ENCODE data around the gene MYMK. TPM values are rescaled to one million over a fixed set of nuclear protein-coding genes. Genes with fewer than 3 reads are reported as not detected.

MYMK gene
- total RNA-seq, 3 donors from 2014 or later (not counting 1 experiment from before 2014, with no cell fraction given): not detected

GRCh38 chr9:133472277-133472645, 52.5 kb downstream of the MYMK start:
- Histone ChIP-seq H3K36me3 (ENCODE audit: control insufficient read depth, insufficient read depth, low read length) (no peaks in the 10 kb centered on the region), H3K9me3 (ENCODE audit: control insufficient read depth, insufficient read depth, low read length) (no peaks in the 10 kb centered on the region), H3K27ac (ENCODE audit: low read length) (no peak overlapping the region), H3K4me3 (ENCODE audit: low read length) (no peak overlapping the region), H3K27me3 (ENCODE audit: control insufficient read depth, insufficient read depth, low read length) (no peaks in the 10 kb centered on the region), H3K4me1 (ENCODE audit: control insufficient read depth, insufficient read depth, low read length) (peaks cover 35% of the 10 kb centered on the region)
- H3K27me3 Mint-ChIP-seq (ENCODE audit: low read depth in 2 of 2): no peaks in the 10 kb centered on the region
- H3K27ac Mint-ChIP-seq: no peak overlapping the region
- no peaks in the 10 kb centered on the region for H3K9me3 Mint-ChIP-seq
- H3K4me3 Mint-ChIP-seq: no peak overlapping the region
- H3K36me3 Mint-ChIP-seq: no peaks in the 10 kb centered on the region
- DNase-seq (no peak), ATAC-seq (no peak)
- WGBS (ENCODE audit: insufficient coverage): 89% methylated on average over 11 of the region's 11 CpGs
- H3K4me1 Mint-ChIP-seq: no peaks in the 10 kb centered on the region
- intact Hi-C loops (cut with micrococcal nuclease): no loop called here
- TF ChIP-seq CTCF (IDR thresholded peaks at IDR 0.05): no peak

DNA sequence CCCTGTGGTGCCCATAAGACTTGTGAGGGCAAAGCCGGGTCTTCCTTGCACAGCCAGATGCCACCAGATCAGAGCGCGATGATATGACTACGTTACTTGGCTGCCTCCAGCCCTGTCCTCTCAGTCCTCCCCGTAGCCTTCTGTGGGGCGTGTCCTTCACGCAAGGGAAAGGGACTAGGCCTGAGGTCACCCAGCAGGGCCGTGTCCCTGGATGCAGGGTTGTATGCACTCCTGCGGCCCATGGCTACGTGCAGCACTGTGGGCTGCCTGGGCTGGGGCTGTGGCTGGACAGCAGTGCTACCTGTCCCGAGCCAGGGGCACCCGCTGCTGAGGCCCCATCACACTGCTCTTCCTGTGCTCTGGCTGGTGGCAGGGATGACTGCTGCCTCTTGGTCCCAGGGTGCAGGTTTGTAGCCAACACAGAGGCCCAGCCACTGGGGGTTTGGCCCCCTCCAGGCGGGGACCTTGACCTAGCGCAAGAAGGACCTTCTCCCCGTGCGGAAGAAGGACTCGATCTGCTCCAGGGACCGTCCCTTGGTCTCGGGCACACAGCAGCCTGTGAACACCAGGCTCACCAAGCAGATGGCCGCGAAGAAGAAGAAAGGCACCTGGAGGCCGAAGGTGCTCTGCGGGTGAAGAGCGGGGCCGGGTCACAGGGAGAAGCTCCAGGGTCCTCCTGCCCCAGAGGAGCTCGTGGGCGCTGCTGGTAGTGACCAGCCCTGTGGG, 53.0 kb downstream of the MYMK start:
- no peak overlapping the region for H3K27ac ChIP-seq (ENCODE audit: low read length)
- ATAC-seq: no peak
- H3K36me3 ChIP-seq (ENCODE audit: control insufficient read depth, insufficient read depth, low read length): no peaks in the 10 kb centered on the region
- H3K27ac Mint-ChIP-seq: no peak overlapping the region
- no peak for DNase-seq
- no peak for TF ChIP-seq CTCF (IDR thresholded peaks at IDR 0.05)
- no peaks in the 10 kb centered on the region for H3K27me3 Mint-ChIP-seq (ENCODE audit: low read depth in 2 of 2)
- H3K4me1 ChIP-seq (ENCODE audit: control insufficient read depth, insufficient read depth, low read length): peaks cover 29% of the 10 kb centered on the region
- no peaks in the 10 kb centered on the region for H3K27me3 ChIP-seq (ENCODE audit: control insufficient read depth, insufficient read depth, low read length)
- H3K36me3 Mint-ChIP-seq: no peaks in the 10 kb centered on the region
- no peak overlapping the region for H3K4me3 Mint-ChIP-seq
- WGBS (ENCODE audit: insufficient coverage): 95% methylated on average over 27 of the region's 27 CpGs
- H3K9me3 Mint-ChIP-seq: no peaks in the 10 kb centered on the region
- intact Hi-C loops (cut with micrococcal nuclease): no loop called here
- H3K4me3 ChIP-seq (ENCODE audit: low read length): no peak overlapping the region
- H3K9me3 ChIP-seq (ENCODE audit: control insufficient read depth, insufficient read depth, low read length): no peaks in the 10 kb centered on the region
- no peaks in the 10 kb centered on the region for H3K4me1 Mint-ChIP-seq

DNA sequence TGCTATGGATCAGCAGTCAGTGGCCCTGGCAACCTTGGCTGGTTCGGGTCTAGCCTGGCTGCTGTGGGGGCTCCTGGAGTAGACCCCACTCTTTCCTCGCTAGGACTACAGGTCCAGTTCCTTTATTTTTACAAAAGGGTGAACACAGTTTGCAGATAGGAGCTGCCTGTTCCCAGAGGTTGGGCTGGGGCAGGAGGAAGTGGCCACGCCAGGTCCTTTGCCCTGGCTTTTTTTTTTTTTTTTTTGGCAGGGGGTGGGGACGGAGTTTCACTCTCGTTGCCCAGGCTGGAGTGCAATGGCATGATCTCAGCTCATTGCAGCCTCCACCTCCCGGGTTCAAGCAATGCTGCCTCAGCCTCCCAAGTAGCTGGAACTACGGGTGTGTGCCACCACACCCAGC, 53.8 kb downstream of the MYMK start:
- H3K4me3 ChIP-seq (ENCODE audit: low read length): no peak overlapping the region
- Mint-ChIP-seq H3K27ac (no peak overlapping the region), H3K4me1 (no peaks in the 10 kb centered on the region), H3K9me3 (no peaks in the 10 kb centered on the region), H3K4me3 (no peak overlapping the region), H3K27me3 (ENCODE audit: low read depth in 2 of 2) (no peaks in the 10 kb centered on the region), H3K36me3 (no peaks in the 10 kb centered on the region)
- WGBS (ENCODE audit: insufficient coverage): 90% methylated on average over 7 of the region's 7 CpGs
- H3K36me3 ChIP-seq (ENCODE audit: control insufficient read depth, insufficient read depth, low read length): no peaks in the 10 kb centered on the region
- ATAC-seq (no peak), DNase-seq (no peak)
- TF ChIP-seq CTCF (IDR thresholded peaks at IDR 0.05): no peak
- H3K9me3 ChIP-seq (ENCODE audit: control insufficient read depth, insufficient read depth, low read length): no peaks in the 10 kb centered on the region
- intact Hi-C loops (cut with micrococcal nuclease): no loop called here
- H3K27ac ChIP-seq (ENCODE audit: low read length): no peak overlapping the region
- H3K27me3 ChIP-seq (ENCODE audit: control insufficient read depth, insufficient read depth, low read length): no peaks in the 10 kb centered on the region
- H3K4me1 ChIP-seq (ENCODE audit: control insufficient read depth, insufficient read depth, low read length): peaks cover 23% of the 10 kb centered on the region

DNA sequence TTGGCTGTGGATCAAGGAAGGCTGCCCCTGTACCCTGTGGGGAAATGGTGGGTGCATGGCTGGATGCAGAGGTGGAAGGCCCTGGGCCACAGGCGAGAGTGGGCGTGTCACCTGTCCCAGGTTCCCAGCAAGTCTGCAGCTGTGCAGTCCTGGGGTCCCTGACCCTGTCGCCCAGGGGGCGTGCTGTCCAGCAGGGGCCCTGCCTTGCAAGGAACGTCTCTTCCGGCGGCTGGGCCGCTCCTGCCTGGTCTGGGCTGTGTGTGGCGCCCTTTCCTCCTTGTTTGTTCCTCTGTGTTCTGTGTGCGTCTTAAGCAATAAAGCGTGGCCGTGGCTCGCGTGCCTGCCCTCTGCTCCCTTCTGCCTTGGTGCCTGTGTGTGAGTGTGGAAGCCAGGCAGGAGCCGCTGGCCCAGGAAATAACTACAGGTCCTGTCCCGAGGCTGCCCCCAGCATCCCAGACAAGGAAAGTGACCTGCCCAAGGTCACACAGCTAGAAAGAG, 54.3 kb downstream of the MYMK start:
- WGBS (ENCODE audit: insufficient coverage): 92% methylated on average over 16 of the region's 16 CpGs
- Mint-ChIP-seq H3K9me3 (no peaks in the 10 kb centered on the region), H3K27ac (no peak overlapping the region), H3K4me1 (no peaks in the 10 kb centered on the region), H3K36me3 (no peaks in the 10 kb centered on the region), H3K27me3 (ENCODE audit: low read depth in 2 of 2) (no peaks in the 10 kb centered on the region), H3K4me3 (no peak overlapping the region)
- Histone ChIP-seq H3K27ac (ENCODE audit: low read length) (no peak overlapping the region), H3K9me3 (ENCODE audit: control insufficient read depth, insufficient read depth, low read length) (no peaks in the 10 kb centered on the region), H3K4me1 (ENCODE audit: control insufficient read depth, insufficient read depth, low read length) (peaks cover 18% of the 10 kb centered on the region), H3K4me3 (ENCODE audit: low read length) (no peak overlapping the region), H3K36me3 (ENCODE audit: control insufficient read depth, insufficient read depth, low read length) (no peaks in the 10 kb centered on the region), H3K27me3 (ENCODE audit: control insufficient read depth, insufficient read depth, low read length) (no peaks in the 10 kb centered on the region)
- DNase-seq: no peak
- TF ChIP-seq CTCF (IDR thresholded peaks at IDR 0.05): no peak
- intact Hi-C loops (cut with micrococcal nuclease): no loop called here
- ATAC-seq: no peak
